Pons (tissue), 1 donor: ENCODE measurements around the gene EMSY.

Experiments used
- DNase-seq: peaks from one replicate; pipeline ENCODE4 v3.0.0-alpha.2; 2016; ENCODE audit warnings: low spot score

Gene EMSY

GRCh38 chr11:76455331-76455730 lies 10.5 kb downstream of the EMSY start:
- DNase-seq: no peak

DNA sequence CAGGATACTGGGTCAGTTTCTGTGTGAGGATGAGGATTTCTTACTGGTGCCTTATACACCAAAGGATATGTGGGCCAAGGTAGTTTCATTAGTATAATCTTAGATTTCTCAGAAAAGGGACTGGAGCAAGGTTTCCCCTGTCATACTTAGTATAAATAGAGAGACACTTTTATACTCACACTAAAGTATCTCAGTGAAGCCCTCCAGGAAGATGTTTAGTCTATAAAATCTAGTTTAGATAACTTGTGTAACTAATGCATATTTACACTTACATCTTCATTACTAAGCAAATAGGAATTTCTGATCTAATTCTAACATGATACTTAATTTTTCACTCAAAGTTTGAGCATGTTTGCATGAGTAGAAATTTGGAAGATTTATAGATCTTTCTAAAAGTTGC lies 11.1 kb downstream of the EMSY start:
- DNase-seq: no peak

DNA sequence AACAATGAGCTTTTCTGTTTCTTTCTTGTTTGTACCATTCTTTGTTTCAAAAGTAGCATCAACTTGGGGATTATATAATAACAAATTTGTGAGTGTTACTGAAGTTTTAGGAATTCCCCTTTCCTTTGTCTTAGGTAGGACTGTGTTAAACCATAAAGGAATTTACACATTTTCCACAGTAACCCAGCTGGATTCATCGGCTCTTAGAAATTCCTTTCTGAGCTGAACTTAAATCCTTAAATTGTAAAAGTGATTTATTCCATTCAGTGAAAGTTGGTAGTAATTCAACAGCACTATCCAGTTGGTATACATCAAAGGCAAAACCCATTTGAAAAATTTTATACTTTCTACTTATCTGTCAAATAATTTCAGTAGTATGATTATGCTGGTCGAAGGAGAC lies 11.8 kb downstream of the EMSY start:
- no peak for DNase-seq

DNA sequence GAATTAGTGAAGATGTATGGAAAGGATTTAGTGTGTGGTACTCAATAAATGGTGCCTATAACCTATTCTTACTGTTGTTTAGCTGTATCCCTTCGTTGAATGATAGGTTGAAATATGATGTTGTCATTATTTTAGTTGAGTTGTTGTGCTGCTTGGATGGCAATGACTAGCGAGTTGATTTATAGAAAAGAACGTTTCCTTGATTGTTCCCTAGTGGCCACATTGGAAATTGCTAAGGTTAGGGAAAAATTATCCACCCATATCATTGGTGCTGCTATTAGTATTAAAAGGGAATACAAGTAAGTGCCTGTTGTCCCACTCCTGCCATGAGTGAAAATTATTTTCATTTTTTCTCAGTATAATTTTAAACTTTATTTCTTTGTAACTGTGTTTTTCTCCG lies 14.5 kb downstream of the EMSY start:
- no peak for DNase-seq

GRCh38 chr11:76459846-76460245 lies 15.0 kb downstream of the EMSY start:
- no peak for DNase-seq

DNA sequence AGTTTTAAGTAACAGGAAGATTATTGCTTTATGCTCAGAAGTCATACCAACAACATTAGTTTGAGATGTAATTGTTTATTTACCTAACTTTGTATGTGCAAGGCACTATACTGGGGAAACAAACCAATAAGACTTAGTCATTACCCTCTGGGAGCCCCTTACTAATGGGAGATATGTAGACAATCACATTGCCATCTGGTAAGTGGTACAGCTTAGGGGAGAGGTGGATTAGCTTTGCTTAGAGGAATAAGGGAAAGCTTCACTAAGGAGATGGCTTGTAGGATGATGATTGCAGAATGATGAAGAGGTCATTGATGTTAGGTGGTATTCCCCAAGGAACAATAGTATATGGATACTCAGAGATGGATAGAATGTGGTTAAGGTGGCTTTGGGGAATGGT lies 17.5 kb downstream of the EMSY start:
- DNase-seq: no peak

DNA sequence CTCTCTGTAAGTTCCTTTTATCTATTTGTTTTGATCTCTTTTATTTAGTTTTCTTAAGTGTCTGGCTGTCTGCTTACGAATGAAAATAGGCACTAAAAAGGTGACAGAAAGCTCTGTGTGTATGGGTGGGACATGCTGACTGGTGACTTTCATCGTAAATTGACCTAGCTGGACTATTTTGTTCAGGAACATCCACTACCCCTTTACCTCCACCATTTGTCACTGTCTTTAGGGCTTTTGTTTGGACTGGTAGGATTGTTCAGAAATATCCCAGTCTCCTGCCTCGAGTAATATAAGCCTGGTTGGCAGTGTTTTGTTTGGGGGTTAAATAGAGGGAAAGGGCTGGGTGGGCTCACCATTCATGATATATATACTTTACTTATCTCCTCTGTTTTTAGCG lies 20.9 kb downstream of the EMSY start:
- DNase-seq: no peak

DNA sequence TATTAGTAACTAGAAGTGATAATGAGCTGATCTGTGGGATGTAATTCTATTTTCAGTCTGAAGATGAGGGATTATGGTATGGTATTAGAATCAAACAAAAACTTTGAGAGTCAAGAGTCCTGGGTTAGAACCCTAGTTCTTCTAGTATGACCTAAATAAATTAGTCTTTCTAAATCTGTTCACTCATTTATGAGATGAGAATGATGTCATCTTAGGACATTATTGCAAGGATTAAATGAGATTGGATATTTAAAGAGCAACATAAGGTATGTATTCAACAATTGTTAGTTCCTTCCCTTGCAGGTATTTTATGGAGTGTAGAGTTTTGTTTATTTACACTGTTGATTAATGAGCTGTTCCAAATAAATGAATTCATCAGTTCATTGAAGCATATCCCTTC lies 21.8 kb downstream of the EMSY start:
- DNase-seq: no peak

DNA sequence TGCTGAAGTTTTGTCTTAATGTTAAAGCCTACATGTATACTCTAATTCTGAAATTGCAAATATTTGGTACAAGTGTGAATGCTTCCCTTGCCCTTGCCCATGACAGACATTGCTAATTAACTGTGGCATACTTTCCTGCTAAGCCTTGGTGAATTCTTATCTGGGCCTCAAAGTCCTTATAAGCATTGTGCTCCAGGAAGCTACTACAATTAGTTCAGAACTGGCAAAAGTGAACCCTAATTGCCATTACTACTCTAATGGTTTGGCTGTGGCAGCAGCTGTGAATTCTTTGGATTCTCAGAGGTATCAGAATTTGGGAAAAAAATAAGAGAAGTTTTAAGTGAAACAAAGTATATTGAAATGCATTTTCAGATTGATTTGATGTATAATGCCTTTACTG lies 24.3 kb downstream of the EMSY start:
- no peak for DNase-seq

- DNase-seq: no peak
These were observed 26.6 kb downstream of the EMSY start for GRCh38 chr11:76471382-76471781.

- DNase-seq: no peak
These were observed 35.4 kb downstream of the EMSY start for GRCh38 chr11:76480241-76480640.

- DNase-seq: no peak
These were observed 46.8 kb downstream of the EMSY start for GRCh38 chr11:76491644-76492043.

DNA sequence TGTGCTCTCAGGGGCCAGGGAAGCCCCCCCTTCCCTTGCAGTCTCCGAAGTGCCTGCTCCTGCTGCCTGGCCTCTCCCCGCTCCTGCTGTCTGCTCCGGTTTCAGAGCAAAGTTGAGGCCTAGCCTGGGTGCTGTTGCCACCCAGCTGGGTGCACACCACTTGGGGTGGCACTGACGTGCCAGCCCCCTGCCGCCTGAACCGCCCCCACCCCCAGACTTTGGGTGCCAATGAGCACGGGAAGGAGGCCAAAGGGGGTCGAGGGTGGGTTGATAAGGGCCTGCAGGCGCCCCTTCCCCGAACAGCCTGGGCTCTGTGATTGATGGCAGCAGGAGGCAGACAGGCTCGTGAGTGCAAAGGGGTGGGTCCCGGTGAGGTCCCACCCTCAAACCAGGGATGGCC lies 48.2 kb downstream of the EMSY start:
- no peak for DNase-seq

DNA sequence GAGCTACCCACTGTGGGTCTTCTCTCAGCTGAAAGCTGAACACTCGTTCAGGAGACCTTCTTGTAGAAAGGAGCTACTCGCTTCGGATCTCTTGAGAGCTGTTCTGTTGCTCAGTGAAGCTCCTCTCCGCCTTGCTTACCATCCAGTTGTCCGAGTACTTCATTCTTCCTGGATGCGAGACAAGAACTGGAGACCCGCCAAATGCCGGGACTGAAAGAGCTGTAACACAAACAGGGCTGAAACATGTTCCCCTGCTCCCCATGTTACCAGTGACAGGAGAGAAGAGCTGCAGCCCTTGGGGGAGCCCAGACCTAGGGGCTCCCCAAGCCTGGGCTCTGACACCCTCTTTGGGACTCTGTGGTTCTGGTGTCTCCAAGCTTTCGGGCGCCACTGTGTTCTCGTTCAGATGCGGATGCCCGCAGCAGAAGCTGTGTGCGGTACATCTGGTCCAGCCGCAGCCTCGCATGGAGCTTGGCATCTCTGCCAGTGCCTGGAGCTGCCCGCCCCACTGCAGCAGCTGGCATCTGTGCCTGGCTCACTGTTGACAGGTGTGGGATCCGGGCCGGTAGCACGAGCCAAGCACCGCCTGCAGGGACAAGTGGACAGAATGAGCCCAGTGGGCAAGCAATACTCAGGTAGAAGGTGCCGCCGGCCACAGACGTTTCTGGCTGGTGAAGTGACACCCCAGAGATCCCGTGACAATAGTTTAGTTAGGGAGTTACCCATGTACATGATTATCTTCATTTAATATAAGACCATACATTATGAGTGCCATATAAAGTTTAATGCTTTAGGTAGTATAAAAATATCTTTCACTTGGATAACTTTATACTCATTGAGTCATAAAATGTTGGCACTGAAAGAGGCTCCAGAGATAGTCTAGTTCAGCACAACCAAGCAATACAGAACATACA lies 49.1 kb downstream of the EMSY start:
- no peak for DNase-seq

GRCh38 chr11:76495019-76495418 lies 50.2 kb downstream of the EMSY start:
- no peak for DNase-seq

DNA sequence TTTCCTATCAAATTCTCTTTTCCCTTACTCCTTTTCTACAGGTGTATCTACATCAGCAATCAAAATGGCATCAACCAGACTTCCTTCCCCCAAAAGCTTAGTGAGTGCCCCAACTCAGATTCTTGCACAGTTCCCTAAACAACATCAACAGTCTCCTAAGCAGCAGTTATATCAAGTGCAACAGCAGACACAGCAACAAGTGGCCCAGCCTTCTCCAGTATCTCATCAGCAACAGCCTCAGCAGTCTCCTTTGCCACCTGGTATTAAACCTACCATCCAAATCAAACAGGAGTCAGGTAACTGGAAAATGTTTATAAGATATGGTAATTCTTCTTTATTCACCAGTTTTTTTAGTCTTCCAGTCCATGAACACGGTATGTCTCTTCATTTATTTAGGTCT lies 51.4 kb downstream of the EMSY start:
- DNase-seq: no peak

GRCh38 chr11:76501526-76502202 lies 56.8 kb downstream of the EMSY start:
- no peak for DNase-seq

GRCh38 chr11:76506833-76507232 lies 62.0 kb downstream of the EMSY start:
- no peak for DNase-seq

GRCh38 chr11:76510060-76511047 lies 65.5 kb downstream of the EMSY start:
- DNase-seq: no peak

DNA sequence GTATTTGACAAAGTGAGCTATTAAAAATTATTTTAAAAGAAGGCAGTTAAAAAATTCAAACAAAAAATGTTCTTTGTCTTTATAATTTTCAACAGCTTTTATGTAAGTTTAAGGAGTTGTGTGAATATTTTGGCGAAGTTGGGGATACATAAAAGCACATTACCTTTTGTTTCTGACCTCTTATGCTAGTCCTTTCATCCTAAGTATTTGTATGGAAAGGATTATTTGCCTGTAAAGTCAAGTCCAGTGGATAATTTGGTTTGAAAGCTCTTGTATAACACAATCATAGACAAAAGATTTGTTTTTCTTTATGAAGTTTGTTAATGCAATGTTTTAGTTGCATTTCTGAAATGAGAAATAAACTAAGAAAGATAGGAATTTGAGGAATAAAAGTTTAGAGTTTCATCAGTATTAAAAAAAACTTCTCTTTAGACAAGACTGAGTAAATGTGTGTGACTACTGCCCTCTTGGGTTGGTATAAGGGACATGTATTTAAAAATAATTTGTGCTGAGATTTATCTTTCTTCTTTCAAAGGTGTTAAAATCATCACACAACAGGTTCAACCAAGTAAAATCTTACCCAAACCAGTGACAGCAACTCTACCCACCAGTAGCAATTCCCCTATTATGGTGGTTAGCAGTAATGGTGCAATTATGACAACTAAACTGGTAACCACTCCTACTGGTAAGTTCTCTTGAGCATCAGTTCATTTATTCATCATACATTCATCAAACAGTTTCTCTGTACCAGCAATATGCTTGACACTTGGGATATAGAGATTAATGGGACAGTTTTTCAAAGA lies 68.2 kb downstream of the EMSY start:
- DNase-seq: peak; percentile 34

DNA sequence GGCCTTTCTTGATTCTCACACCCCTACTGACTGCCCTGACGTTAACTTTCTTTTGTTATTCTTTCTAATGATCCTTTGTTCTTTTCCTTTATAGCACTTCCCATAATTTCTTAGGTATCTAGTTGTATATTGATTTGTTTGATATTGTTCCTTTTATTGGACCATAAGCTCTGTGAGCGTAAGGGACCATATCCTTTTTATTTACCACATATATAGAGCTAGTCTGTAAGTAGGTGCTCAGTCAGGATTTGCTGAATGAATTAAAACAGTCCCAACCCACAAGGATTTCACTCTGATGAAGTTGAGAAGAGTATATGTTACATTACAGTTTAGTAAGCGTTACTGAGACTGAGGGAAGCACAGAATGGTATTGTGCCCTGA lies 68.8 kb downstream of the EMSY start:
- DNase-seq: no peak

- DNase-seq: no peak
These were observed 70.7 kb downstream of the EMSY start for GRCh38 chr11:76515494-76515893.
